Prostate gland (tissue), 2 donors: ENCODE measurements around the gene TBC1D5.

Experiments used
- CTCF ChIP-seq, 4 experiments: fragments of 200-600 bp in 2 of 4; fragments of 450-650 bp in 2 of 4; sonication (generic) in 2 of 4; IDR thresholded peaks; 1 replicate in 3 of 4; 2 replicates in 1 of 4; pipeline ENCODE4 v1.5.1; 2016 to 2019; ENCODE audit warnings: antibody characterized with exemption in 4 of 4, mild to moderate bottlenecking in 2 of 4, moderate library complexity in 2 of 4
- POLR2A ChIP-seq: fragments of 450-650 bp; IDR thresholded peaks from one replicate; pipeline ENCODE4 v1.6.1; 2016; ENCODE audit warnings: antibody characterized with exemption, mild to moderate bottlenecking
- POLR2AphosphoS5 ChIP-seq: sonication (generic); formaldehyde crosslinking; IDR thresholded peaks from one replicate; pipeline ENCODE4 v1.6.1; 2017; ENCODE audit warnings: antibody characterized with exemption

- TF ChIP-seq CTCF (IDR thresholded peaks at IDR 0.05) (no peak), POLR2A (no peak), POLR2AphosphoS5 (peak; percentile 64)
These were observed 441.2 kb downstream of the TBC1D5 start for GRCh38 chr3:17301271-17301670.
